Measurements from ENCODE around the gene PIP. TPM values are rescaled to one million over a fixed set of nuclear protein-coding genes. Genes with fewer than 3 reads are reported as not detected.
"Not testable (repeated sequence)": the region's sequence is repeated elsewhere in the genome, so short reads cannot be mapped to it uniquely, and the experiment has no call there.

Gene PIP
- total RNA-seq (2014; rRNA removed; shearing (Covaris generic)): not detected in 2 replicates

GRCh38 chr7:143131781-143132180, at the start of gene PIP:
TSS of gene PIP (plus strand) at chr7:143132077. CDS start at chr7:143132117, 40 bp downstream.
- DNase-seq (ENCODE audit: low spot score): no peak

- DNase-seq (ENCODE audit: low spot score): no peak
Observed at GRCh38 chr7:143085109-143085508, 46.8 kb upstream of the PIP start.

- not testable (repeated sequence) for DNase-seq (ENCODE audit: low spot score)
Observed at GRCh38 chr7:143085610-143086009, 46.3 kb upstream of the PIP start.

GRCh38 chr7:143088549-143089231, 43.2 kb upstream of the PIP start:
- DNase-seq (ENCODE audit: low spot score): not testable (repeated sequence)

- no peak for DNase-seq (ENCODE audit: low spot score)
Observed at GRCh38 chr7:143096146-143096545, 35.7 kb upstream of the PIP start.

GRCh38 chr7:143099579-143099978, 32.3 kb upstream of the PIP start:
- not testable (repeated sequence) for DNase-seq (ENCODE audit: low spot score)

GRCh38 chr7:143104759-143105158, 27.1 kb upstream of the PIP start:
- DNase-seq (ENCODE audit: low spot score): no peak

- DNase-seq (ENCODE audit: low spot score): not testable (repeated sequence)
Observed at GRCh38 chr7:143108019-143108418, 23.9 kb upstream of the PIP start.

GRCh38 chr7:143117395-143117794, 14.5 kb upstream of the PIP start:
- no peak for DNase-seq (ENCODE audit: low spot score)

- DNase-seq (ENCODE audit: low spot score): no peak
Observed at GRCh38 chr7:143120691-143121405, 11.0 kb upstream of the PIP start.

- not testable (repeated sequence) for DNase-seq (ENCODE audit: low spot score)
Observed at GRCh38 chr7:143123326-143123725, 8.6 kb upstream of the PIP start.

- no peak for DNase-seq (ENCODE audit: low spot score)
Observed at GRCh38 chr7:143126146-143126545, 5.7 kb upstream of the PIP start.

- no peak for DNase-seq (ENCODE audit: low spot score)
Observed at GRCh38 chr7:143129051-143129450, 2.8 kb upstream of the PIP start.

- no peak for DNase-seq (ENCODE audit: low spot score)
Observed at GRCh38 chr7:143129477-143129876, 2.4 kb upstream of the PIP start.

- DNase-seq (ENCODE audit: low spot score): no peak
Observed at GRCh38 chr7:143130541-143130940, 1.3 kb upstream of the PIP start.

GRCh38 chr7:143147070-143147469, 15.2 kb downstream of the PIP start:
- no peak for DNase-seq (ENCODE audit: low spot score)

- DNase-seq (ENCODE audit: low spot score): no peak
Observed at GRCh38 chr7:143148050-143148449, 16.2 kb downstream of the PIP start.

- no peak for DNase-seq (ENCODE audit: low spot score)
Observed at GRCh38 chr7:143148651-143149050, 16.8 kb downstream of the PIP start.

GRCh38 chr7:143150696-143151095, 18.8 kb downstream of the PIP start:
- not testable (repeated sequence) for DNase-seq (ENCODE audit: low spot score)

- not testable (repeated sequence) for DNase-seq (ENCODE audit: low spot score)
Observed at GRCh38 chr7:143158617-143159016, 26.7 kb downstream of the PIP start.

GRCh38 chr7:143171697-143172096, 39.8 kb downstream of the PIP start:
- peak; percentile 25 for DNase-seq (ENCODE audit: low spot score)

- peak; percentile 10 for DNase-seq (ENCODE audit: low spot score)
Observed at GRCh38 chr7:143172354-143172753, 40.5 kb downstream of the PIP start.

GRCh38 chr7:143176128-143176527, 44.3 kb downstream of the PIP start:
- DNase-seq (ENCODE audit: low spot score): no peak

Data from HT-29 (cell line).